PFSK-1 (cell line): ENCODE results near the gene NR4A3.

Experiments used
- POLR2AphosphoS5 ChIP-seq: IDR thresholded peaks from 2 replicates; pipeline ENCODE4 v1.6.1; 2012; ENCODE audit warnings: low read depth, mild to moderate bottlenecking, control low read depth, low read length, moderate library complexity
- TAF1 ChIP-seq: IDR thresholded peaks from 2 replicates; pipeline ENCODE4 v1.6.1; 2012; ENCODE audit warnings: low read length, control low read depth, borderline replicate concordance; ENCODE audit not compliant: insufficient read depth

DNA sequence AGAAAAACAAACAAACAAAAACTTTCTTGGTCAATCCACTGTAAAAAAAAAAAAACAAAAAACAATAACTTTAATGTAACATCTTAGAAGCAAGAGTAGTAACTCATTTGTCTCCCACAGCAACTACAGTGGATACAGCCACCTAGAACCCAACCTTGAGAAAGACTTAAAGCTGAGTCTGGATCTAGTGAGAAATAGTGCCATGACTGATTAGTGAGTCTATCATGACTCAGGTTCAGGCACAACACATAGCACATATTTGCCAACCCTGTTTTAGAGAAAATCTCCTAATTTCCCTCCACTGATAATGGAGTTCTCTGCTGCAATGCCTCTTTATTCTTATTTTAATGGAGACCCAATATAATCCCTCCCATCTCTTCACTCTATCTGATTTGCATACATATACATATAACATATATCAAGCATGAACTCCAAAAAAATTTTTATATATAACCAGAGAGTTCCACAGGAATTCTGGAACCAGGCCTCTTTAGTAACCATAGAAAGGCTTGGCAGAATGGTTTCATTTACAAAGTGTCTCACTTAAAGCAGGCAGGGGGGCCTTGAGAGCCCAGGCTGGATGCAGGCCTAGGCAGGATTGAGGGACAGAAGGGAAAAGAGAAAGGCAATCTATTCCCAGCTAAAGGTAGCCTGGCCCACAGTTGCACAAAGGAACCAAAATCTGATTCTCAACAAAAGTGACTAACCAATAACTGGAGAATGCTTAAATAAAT lies 11.9 kb upstream of the NR4A3 start:
- TF ChIP-seq POLR2AphosphoS5 (no peak), TAF1 (no peak)
